ENCODE data around the gene FOXJ1.

Gene FOXJ1

GRCh38 chr17:76139801-76140660, 1.0 kb downstream of the FOXJ1 start:
- no peak for FAIRE-seq

DNA sequence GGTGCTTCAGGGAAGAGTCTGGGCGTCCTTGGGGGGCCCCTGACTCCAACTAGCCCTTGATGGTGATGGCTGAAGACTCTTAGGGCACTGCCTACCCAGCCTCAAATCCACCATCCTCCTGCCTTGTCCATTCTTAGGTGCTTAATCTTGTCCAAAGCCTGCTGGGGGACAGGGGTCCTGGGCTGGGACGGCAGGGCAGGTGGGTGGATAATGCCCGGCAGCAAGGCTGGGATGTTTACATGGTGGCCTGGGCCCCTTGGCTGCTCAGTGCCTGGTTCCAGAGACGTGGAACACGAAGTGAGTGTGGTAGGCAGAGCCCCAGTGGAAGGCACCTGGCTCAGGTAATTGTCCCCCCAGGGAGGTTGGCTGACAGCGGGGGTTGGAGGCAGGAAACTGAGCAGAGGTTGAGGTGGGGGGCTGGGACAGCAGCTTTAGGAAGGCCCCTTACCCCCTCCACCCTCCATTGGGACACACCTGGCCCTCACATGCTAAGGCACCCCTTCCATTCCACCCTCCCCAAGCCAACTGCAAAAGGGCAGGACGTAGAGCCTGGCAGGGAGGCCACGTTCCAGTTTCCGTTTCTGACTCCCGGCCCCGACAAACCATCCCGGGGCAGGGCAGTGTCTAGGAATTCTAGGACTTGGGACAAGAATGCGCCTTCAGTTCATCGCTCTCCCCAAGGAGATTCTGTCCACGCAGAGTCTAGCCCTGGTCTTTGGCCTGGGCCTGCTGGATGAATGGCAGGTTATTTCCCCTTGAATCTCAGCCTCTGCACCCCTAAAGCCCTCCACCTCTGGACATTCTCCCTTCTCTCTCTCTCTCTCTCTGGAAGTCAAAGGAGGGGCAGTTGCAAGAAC, 1.9 kb downstream of the FOXJ1 start:
- FAIRE-seq, result no peak

DNA sequence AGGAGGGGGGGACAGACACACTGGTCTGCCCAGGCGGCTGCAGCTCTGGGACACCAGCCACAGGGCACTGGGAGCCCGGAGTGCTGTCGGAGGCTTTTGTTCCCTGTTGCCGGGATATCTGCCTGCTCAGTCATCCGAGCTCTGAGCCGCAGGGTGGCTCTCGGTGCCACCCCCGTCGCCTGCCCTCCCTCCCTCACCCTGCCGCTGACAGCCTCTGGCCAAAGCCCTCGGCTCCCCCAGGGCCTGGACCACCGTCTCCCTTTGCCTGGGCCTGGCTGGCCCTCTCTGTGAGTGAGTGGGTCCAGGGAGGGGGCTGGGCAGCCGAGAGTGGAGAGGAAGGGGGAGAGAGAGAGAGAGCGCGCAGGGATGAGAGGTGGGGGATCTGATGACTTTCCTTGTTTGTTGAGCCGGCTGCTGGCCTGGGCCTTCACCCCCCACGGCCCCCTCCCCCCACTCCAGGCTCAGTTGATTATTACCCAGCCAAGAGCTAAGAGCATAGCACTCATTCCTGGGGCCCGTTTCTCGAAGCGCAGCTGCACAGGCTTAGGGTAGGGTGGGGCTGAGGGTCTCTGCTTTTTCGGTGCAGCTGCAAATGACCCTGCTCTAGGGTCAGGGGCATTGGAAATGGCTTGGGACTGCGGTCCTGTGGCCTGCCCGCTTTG, 2.7 kb downstream of the FOXJ1 start:
- no peak for FAIRE-seq

GRCh38 chr17:76137351-76138233, 3.5 kb downstream of the FOXJ1 start:
- no peak for FAIRE-seq

DNA sequence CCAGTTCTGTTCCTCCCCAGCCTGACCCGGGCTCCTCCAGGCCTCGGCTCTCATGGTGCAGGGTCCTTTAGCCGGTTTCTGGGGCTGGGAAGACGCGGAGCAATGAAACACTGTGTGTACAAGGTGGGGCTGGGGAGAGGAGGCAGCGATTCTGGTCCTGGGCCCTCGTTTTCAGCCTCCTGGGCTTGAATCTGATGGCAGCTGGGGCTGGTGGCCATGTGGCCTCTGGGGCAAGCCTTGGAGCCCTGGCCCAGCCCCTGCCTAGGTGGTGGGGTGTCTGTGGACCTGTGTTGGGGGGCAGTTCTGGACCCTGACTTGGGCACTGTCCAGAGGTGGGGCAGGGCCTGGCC, 4.1 kb downstream of the FOXJ1 start:
- FAIRE-seq, result no peak

DNA sequence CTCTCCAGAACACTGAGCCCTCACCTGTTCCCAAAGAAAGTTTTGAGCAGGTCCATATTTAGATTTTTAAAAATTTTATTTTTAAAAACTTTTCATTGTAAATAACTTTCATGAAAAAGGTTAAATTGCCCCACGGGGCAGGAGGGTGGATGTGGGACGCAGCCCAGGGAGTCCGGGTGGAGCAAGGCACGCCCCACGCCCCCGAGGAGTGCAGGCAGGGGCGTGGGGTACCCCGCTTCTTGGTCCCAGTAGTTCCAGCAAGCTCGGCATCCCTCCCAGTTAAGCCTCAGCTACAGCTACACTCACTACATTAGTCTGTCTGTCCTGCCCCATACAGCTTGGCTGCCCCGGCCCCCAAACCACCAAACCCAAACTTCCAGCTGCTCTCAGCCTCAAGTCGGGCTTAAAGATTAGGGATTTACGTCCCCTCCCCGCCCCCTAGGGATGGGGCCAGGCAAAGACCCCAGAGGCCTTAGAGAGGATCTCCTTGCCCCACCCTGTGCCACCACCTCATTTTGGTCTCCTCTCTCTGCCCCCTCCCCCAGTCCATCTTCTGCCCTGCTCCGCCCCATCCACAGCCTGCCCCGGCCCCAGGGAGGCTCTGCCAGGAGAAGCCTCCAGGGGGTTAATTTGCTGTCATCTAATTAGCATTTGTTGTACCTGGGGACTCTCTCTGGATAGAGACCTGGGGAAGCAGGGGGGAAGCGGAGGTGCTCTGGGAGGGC, 4.6 kb downstream of the FOXJ1 start:
- no peak for FAIRE-seq

- FAIRE-seq, result no peak
Measured at GRCh38 chr17:76135810-76136188, 5.2 kb downstream of the FOXJ1 start.

- no peak for FAIRE-seq
Measured at GRCh38 chr17:76134911-76135809, 5.9 kb downstream of the FOXJ1 start.

GRCh38 chr17:76132574-76133338, 8.3 kb downstream of the FOXJ1 start:
- FAIRE-seq, result no peak

DNA sequence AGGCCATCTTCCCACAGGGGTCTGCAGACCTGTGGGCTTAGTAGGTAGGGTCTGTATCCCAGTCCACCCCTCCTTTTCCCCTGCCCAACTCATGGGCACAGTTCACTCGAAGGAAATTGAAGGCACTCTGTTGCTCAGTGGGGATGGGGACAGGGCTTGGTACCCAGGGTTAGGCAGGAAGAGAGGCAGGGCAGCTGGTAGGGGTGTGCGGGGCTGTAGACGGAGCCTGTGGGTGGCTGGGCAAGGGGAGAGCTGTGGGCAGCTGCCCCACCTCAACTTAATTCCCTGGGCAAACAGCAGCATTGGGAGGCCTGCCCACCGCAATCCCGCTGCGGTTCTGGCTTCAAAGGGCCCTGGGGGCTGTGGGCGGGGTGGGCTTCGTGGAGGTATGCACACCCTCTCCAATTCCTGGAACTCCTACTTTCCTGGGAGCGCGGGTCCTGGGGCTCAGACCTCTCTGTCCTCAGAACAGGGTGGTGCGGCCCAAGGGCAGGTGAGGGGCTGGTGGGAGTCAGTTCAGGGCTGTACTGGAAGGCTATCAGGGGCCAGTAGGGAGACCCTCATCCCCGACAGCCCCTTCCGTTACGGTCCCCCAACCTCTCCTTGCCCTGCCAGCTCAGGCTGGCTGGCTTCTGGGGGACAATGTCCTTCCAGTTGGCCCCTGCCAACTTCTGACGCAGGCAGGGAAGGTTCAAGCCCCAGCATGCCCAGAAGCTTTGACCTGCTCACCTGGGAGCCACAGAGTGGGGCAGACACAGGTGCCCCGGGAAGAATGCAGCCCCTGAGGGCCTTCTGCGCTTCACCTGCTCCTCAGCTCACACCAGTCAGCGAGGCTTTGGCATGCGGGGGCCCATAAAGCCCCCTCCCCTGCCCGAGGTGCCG, 9.1 kb downstream of the FOXJ1 start:
- no peak for FAIRE-seq

DNA sequence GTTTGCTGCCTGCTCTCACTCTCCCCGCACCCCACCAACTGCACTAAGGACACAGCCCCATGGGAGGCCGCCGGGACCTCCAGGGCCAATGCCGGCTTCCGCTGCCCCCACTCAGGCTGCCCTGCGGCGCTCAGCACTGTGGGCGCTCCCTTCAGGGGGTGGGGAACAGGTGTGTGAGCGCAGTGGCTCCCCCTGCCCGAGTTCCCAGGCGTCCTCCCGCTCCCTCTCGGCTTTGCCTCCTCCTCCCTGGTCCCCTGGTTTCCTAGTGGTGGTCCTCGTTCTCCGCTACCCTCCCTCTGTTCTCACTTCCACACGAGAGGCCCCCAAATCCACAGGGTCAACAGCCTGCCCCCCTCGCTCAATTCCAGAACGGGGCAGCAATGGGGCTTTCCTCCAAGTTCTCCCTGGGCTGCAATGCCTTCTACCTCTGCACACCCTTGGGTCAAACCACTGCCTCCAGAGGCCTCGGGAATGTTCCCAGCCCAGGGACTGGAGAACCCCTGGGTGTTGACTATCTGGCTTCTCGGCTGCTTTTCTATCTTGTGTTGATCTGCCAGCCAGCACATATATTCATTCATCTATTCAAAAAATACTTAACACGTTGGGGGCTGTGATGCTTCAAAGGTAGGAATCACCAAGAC, 9.9 kb downstream of the FOXJ1 start:
- no peak for FAIRE-seq

DNA sequence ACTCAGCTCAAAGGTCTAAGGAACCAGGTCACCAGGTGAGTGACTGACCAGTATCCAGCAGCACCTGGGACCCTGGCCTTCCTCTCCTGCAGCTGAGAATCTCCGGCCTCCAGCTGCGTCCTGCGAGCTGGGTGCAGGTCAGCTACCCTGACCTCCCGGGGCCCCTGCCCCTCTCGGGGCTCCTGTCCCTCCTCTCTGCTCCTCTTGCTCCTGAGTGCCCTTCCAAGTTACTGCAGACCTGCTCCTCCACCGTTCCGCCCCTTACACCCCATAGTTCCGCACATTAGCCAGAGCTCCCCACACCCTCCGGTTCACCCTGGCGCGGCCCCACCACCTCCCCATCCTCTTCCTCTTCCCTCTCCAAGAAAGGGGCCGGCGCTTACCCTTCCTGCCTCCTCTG, 10.6 kb downstream of the FOXJ1 start:
- no peak for FAIRE-seq

GRCh38 chr17:76125922-76126321, 15.1 kb downstream of the FOXJ1 start:
- no peak for FAIRE-seq

DNA sequence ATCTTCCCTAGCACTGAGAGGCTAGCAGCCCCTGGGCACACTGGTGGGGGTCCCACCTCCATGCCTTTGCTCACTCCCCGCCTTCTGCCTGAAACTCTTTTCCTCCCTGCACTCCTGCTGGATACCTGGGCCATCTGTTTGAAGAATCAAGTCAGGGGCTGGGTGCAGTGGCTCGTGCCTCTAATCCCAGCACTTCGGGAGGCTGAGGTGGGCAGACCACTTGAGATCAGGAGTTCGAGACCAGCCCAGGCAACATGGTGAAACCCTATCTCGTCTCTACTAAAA, 15.7 kb downstream of the FOXJ1 start:
- no peak for FAIRE-seq

- no peak for FAIRE-seq
Measured at GRCh38 chr17:76124582-76125390, 16.3 kb downstream of the FOXJ1 start.

GRCh38 chr17:76123749-76124581, 17.1 kb downstream of the FOXJ1 start:
- no peak for FAIRE-seq

DNA sequence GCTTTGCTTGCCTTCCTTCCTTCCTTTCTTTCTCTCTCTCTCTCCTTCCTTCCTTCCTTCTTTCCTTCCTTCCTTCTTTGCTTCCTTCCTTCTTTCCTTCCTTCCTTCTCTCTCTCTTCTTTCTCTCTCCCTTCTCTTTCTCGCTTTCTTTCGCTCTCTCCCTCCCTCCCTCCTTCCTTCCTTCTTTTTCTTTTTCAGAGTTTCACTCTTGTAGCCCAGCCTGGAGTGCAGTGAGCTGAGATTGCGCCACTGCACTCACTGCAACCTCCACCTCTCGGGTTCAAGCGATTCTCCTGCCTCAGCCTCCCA, 17.9 kb downstream of the FOXJ1 start:
- FAIRE-seq, result no peak

All from G401.6 (cell line).